H9 (cell line): ENCODE data around the gene KLHL14. TPM values are rescaled to one million over a fixed set of nuclear protein-coding genes. Genes with fewer than 3 reads are reported as not detected.

Experiments
- DNase-seq: peaks from one replicate; pipeline ENCODE4 v3.0.0-alpha.2; 2017
- H2AFZ ChIP-seq: one replicate; pipeline ENCODE4 v1.6.1; 2013; ENCODE audit warnings: mild to moderate bottlenecking, low read length, control low read depth, moderate library complexity
- H2AK5ac ChIP-seq: 2 replicates; pipeline ENCODE4 v1.6.1; 2013; ENCODE audit warnings: low read length, control low read depth, mixed read lengths; ENCODE audit not compliant: insufficient read length
- H2BK120ac ChIP-seq: one replicate; pipeline ENCODE4 v1.6.1; 2013; ENCODE audit warnings: low read depth, mild to moderate bottlenecking, low read length, control low read depth, inconsistent platforms; ENCODE audit not compliant: poor library complexity, severe bottlenecking
- H2BK12ac ChIP-seq: 2 replicates; pipeline ENCODE4 v1.6.1; 2013; ENCODE audit warnings: low read length, control low read depth, mixed read lengths, low read depth; ENCODE audit not compliant: insufficient read length
- H2BK15ac ChIP-seq: 2 replicates; pipeline ENCODE4 v1.6.1; 2013; ENCODE audit warnings: low read depth, low read length, control low read depth
- H2BK20ac ChIP-seq: one replicate; pipeline ENCODE4 v1.6.1; 2013; ENCODE audit warnings: low read depth, mild to moderate bottlenecking, low read length, control low read depth, inconsistent platforms; ENCODE audit not compliant: poor library complexity, severe bottlenecking
- H2BK5ac ChIP-seq: 2 replicates; pipeline ENCODE4 v1.6.1; 2013; ENCODE audit warnings: low read length, control low read depth, mixed read lengths; ENCODE audit not compliant: insufficient read length
- H3K14ac ChIP-seq: 2 replicates; pipeline ENCODE4 v1.6.1; 2013; ENCODE audit warnings: low read length, control low read depth; ENCODE audit not compliant: insufficient read depth
- H3K18ac ChIP-seq: 2 replicates; pipeline ENCODE4 v1.6.1; 2013; ENCODE audit warnings: low read depth, mild to moderate bottlenecking, mixed read lengths, low read length, control low read depth; ENCODE audit not compliant: insufficient read length
- H3K23ac ChIP-seq: 2 replicates; pipeline ENCODE4 v1.6.1; 2013; ENCODE audit warnings: low read length, control low read depth, mixed read lengths, low read depth; ENCODE audit not compliant: insufficient read length
- H3K23me2 ChIP-seq: 2 replicates; pipeline ENCODE4 v1.6.1; 2013; ENCODE audit warnings: low read depth, mild to moderate bottlenecking, mixed read lengths, low read length, control low read depth; ENCODE audit not compliant: insufficient read length, poor library complexity, severe bottlenecking
- H3K27ac ChIP-seq: 2 replicates; pipeline ENCODE4 v1.5.1; 2013; ENCODE audit warnings: low read length, control low read depth, mixed read lengths, low read depth; ENCODE audit not compliant: insufficient read length
- H3K27me3 ChIP-seq: 2 replicates; pipeline ENCODE4 v1.6.1; 2013; ENCODE audit warnings: low read length, control low read depth, inconsistent platforms; ENCODE audit not compliant: insufficient read depth
- H3K4ac ChIP-seq: 2 replicates; pipeline ENCODE4 v1.6.1; 2013; ENCODE audit warnings: low read depth, mild to moderate bottlenecking, control low read depth, inconsistent platforms, low read length, moderate library complexity
- H3K4me1 ChIP-seq: 2 replicates; pipeline ENCODE4 v1.6.1; 2013; ENCODE audit warnings: low read length, control low read depth, inconsistent platforms; ENCODE audit not compliant: insufficient read depth
- H3K4me2 ChIP-seq: 2 replicates; pipeline ENCODE4 v1.6.1; 2013; ENCODE audit warnings: low read length, control low read depth, mixed read lengths; ENCODE audit not compliant: insufficient read length, insufficient read depth
- H3K56ac ChIP-seq: 2 replicates; pipeline ENCODE4 v1.6.1; 2013; ENCODE audit warnings: low read depth, mild to moderate bottlenecking, mixed read lengths, low read length, control low read depth; ENCODE audit not compliant: insufficient read length
- H3K79me1 ChIP-seq: 2 replicates; pipeline ENCODE4 v1.6.1; 2013; ENCODE audit warnings: low read depth, mild to moderate bottlenecking, moderate library complexity, low read length, control low read depth, inconsistent platforms; ENCODE audit not compliant: insufficient read depth, poor library complexity, severe bottlenecking
- H3K79me2 ChIP-seq: 2 replicates; pipeline ENCODE4 v1.6.1; 2013; ENCODE audit warnings: low read length, control low read depth, inconsistent platforms; ENCODE audit not compliant: insufficient read depth
- H3K9ac ChIP-seq: 2 replicates; pipeline ENCODE4 v1.6.1; 2013; ENCODE audit warnings: low read length, control low read depth, mixed read lengths; ENCODE audit not compliant: insufficient read length; ENCODE audit errors: extremely low read depth
- H3K9me3 ChIP-seq: one replicate; pipeline ENCODE4 v1.6.1; 2013; ENCODE audit warnings: low read depth, low read length, inconsistent platforms; ENCODE audit not compliant: control insufficient read depth
- H3T11ph ChIP-seq: one replicate; pipeline ENCODE4 v1.6.1; 2013; ENCODE audit warnings: mild to moderate bottlenecking, low read length, control low read depth, inconsistent platforms
- H4K20me1 ChIP-seq: one replicate; pipeline ENCODE4 v1.6.1; 2013; ENCODE audit not compliant: control insufficient read depth, insufficient read length, insufficient read depth
- H4K5ac ChIP-seq: 2 replicates; pipeline ENCODE4 v1.6.1; 2013; ENCODE audit warnings: low read depth, mild to moderate bottlenecking, mixed read lengths, low read length, control low read depth; ENCODE audit not compliant: insufficient read length
- H4K8ac ChIP-seq: replicated peaks from 2 replicates; pipeline ENCODE4 v1.6.1; 2013; ENCODE audit warnings: low read length, control low read depth, mixed read lengths, low read depth; ENCODE audit not compliant: insufficient read length
- H4K91ac ChIP-seq: 2 replicates; pipeline ENCODE4 v1.6.1; 2013; ENCODE audit warnings: low read depth, mild to moderate bottlenecking, moderate library complexity, mixed read lengths, low read length, control low read depth; ENCODE audit not compliant: insufficient read length
- H3K27ac Mint-ChIP-seq, 3 experiments: 2 replicates in 2 of 3; 3 replicates in 1 of 3; pipeline ENCODE4 v1.8.0; 2020 to 2021; ENCODE audit warnings: mixed read lengths in 3 of 3, mild to moderate bottlenecking in 1 of 3, moderate library complexity in 1 of 3
- H3K27me3 Mint-ChIP-seq: 2 replicates; pipeline ENCODE4 v1.8.0; 2021; ENCODE audit warnings: low read depth, mild to moderate bottlenecking, moderate library complexity, mixed read lengths
- H3K36me3 Mint-ChIP-seq, 3 experiments: 2 replicates in 2 of 3; 3 replicates in 1 of 3; pipeline ENCODE4 v1.8.0; 2020 to 2021; ENCODE audit warnings: low read depth in 3 of 3, mixed read lengths in 3 of 3; ENCODE audit not compliant: insufficient read depth in 1 of 3
- H3K4me1 Mint-ChIP-seq, 2 experiments: 2 replicates each; pipeline ENCODE4 v1.8.0; 2020; ENCODE audit warnings: mixed read lengths in 2 of 2
- H3K4me3 Mint-ChIP-seq, 2 experiments: 2 replicates in 1 of 2; 3 replicates in 1 of 2; pipeline ENCODE4 v1.8.0; 2020 to 2021; ENCODE audit warnings: mild to moderate bottlenecking in 2 of 2, mixed read lengths in 2 of 2, moderate library complexity in 1 of 2
- H3K9me3 Mint-ChIP-seq, 2 experiments: 2 replicates in 1 of 2; 3 replicates in 1 of 2; pipeline ENCODE4 v1.8.0; 2020; ENCODE audit warnings: mild to moderate bottlenecking in 2 of 2, mixed read lengths in 2 of 2, moderate library complexity in 1 of 2
- CTCF ChIP-seq: fragments of 200-600 bp; sonication (generic); conservative IDR thresholded peaks from 3 replicates; pipeline ENCODE4 v1.8.0; 2021; ENCODE audit warnings: antibody characterized with exemption, mild to moderate bottlenecking
- WGBS: extraction: QIAGEN DNeasy Blood & Tissue Kit; methylation state at CpG from one replicate; pipeline ENCODE4 v1.1.7; 2013; ENCODE audit warnings: missing lambda C conversion rate, low lambda C conversion rate, mixed read lengths; ENCODE audit not compliant: insufficient read length; ENCODE audit errors: extremely low coverage; 5-methylcytosine and 5-hydroxymethylcytosine counted together
- total RNA-seq: library from RNA; stranded (reverse); gene quantifications from 2 replicates; pipeline ENCODE4 v1.2.1, GENCODE V29; 2021

KLHL14 gene
- total RNA-seq, 1 experiment from 2014 or later: 1.0 TPM

GRCh38 chr18:32803568-32803967 is 30.7 kb upstream of the KLHL14 start:
- H2BK15ac ChIP-seq: no peak overlapping the region
- H4K91ac ChIP-seq: no peak overlapping the region
- H3K27ac ChIP-seq: no peak overlapping the region
- no CpG with 5 or more reads among the region's 3 CpGs for WGBS
- no peak overlapping the region for H4K5ac ChIP-seq
- no peak for TF ChIP-seq CTCF
- H3K4ac ChIP-seq: no peak overlapping the region
- no peak for DNase-seq
- H2BK120ac ChIP-seq: no peak overlapping the region
- no peak overlapping the region for H2BK12ac ChIP-seq
- no peaks in the 10 kb centered on the region for H4K20me1 ChIP-seq
- H4K8ac ChIP-seq: no peak overlapping the region
- Mint-ChIP-seq H3K4me1 (peaks cover 10 to 11% of the 10 kb centered on the region in 2 experiments), H3K4me3 (no peak overlapping the region), H3K36me3 (no peaks in the 10 kb centered on the region), H3K9me3 (peaks cover 0 to 4% of the 10 kb centered on the region in 2 experiments; a peak in 3 of 5 replicates), H3K27ac (no peak overlapping the region), H3K27me3 (no peaks in the 10 kb centered on the region)
- no peak overlapping the region for H2AK5ac ChIP-seq
- H3K23ac ChIP-seq: no peak overlapping the region
- H3K79me1 ChIP-seq: no peaks in the 10 kb centered on the region
- no peak overlapping the region for H2BK5ac ChIP-seq
- no peak overlapping the region for H3T11ph ChIP-seq
- no peaks in the 10 kb centered on the region for H3K79me2 ChIP-seq
- no peak overlapping the region for H2AFZ ChIP-seq
- H2BK20ac ChIP-seq: no peak overlapping the region
- H3K9me3 ChIP-seq: no peaks in the 10 kb centered on the region
- H3K23me2 ChIP-seq: no peaks in the 10 kb centered on the region
- no peak overlapping the region for H3K9ac ChIP-seq
- H3K4me2 ChIP-seq: no peak overlapping the region
- H3K14ac ChIP-seq: peak overlapping the region; percentile 49; the same call in 1 of the 2 replicates
- no peaks in the 10 kb centered on the region for H3K4me1 ChIP-seq
- no peaks in the 10 kb centered on the region for H3K27me3 ChIP-seq
- no peak overlapping the region for H3K18ac ChIP-seq
- no peak overlapping the region for H3K56ac ChIP-seq
